GM18868 (cell line): ENCODE data around the gene RNF31.
"Not testable (repeated sequence)": the region's sequence is repeated elsewhere in the genome, so short reads cannot be mapped to it uniquely, and the experiment has no call there.

Experiments used
- ATAC-seq: cut with Tn5 transposase; IDR thresholded peaks from one replicate; pipeline ENCODE4 v1.9.1; 2021; ENCODE audit warnings: mild to moderate bottlenecking, moderate library complexity; ENCODE audit not compliant: unreplicated experiment

RNF31 gene

GRCh38 chr14:24197056-24197450 lies 49.8 kb downstream of the RNF31 start:
- ATAC-seq: no peak

GRCh38 chr14:24198814-24199524 lies 51.7 kb downstream of the RNF31 start:
- ATAC-seq: no peak

DNA sequence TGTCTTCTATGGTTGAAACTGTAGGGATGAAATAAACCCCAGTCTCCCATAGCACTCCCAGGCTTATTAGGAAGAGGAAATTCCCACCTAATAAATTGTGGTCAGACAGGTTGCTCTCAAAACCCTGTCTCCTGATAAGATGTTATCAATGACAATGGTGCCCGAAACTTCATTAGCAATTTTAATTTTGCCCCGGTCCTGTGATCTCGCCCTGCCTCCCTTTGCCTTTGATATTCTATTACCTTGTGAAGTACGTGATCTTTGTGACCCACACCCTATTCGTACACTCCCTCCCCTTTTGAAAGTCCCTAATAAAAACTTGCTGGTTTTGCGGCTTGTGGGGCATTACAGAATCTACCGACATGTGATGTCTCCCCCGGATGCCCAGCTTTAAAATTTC lies 55.2 kb downstream of the RNF31 start:
- ATAC-seq: not testable (repeated sequence)

- ATAC-seq: not testable (repeated sequence)
Measured at GRCh38 chr14:24203249-24203886, 56.1 kb downstream of the RNF31 start.

DNA sequence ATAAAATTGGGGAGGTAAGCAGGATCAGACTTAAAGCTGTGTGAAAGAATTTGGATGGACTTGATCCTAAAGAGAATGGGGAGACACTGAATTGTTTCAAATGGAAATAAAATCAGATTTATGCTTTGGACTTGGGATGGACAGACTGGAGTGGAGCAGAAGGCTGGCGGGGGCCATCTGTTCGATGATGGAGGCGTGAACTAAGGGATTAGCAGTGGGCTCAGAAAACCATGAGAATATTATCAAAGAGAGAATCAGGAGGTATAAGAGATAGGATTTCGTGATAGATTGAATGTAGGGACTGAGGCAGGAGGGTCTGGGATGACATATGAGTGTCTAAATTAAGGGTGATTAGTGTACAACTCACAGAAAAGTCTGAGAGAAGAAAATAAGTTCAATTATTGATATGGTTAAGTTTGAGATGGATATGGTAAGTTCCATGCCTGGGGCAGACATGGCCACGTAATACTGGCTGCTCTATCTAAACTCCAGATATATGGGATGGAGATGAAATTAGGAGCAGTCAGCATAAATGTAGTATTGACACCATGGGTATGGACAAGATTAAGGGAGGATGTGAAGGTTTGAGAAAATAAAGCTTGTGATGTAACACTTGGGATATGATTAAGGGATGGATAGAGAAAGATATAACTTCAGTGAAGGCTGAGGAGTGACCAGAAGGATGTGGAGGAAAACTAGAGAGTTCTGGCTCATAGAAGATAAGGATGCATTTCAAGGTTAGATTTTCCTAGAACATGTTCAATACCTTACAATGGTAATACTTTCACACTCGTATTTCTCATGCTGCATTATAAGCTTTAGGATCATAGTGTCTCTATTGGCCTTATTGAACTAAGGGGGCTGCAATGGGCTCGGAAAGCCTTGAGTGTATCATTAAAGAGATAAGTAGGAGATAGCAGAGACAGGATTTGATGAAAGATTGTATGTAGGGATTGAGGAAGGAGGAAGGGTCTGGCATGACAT lies 57.2 kb downstream of the RNF31 start:
- no peak for ATAC-seq

DNA sequence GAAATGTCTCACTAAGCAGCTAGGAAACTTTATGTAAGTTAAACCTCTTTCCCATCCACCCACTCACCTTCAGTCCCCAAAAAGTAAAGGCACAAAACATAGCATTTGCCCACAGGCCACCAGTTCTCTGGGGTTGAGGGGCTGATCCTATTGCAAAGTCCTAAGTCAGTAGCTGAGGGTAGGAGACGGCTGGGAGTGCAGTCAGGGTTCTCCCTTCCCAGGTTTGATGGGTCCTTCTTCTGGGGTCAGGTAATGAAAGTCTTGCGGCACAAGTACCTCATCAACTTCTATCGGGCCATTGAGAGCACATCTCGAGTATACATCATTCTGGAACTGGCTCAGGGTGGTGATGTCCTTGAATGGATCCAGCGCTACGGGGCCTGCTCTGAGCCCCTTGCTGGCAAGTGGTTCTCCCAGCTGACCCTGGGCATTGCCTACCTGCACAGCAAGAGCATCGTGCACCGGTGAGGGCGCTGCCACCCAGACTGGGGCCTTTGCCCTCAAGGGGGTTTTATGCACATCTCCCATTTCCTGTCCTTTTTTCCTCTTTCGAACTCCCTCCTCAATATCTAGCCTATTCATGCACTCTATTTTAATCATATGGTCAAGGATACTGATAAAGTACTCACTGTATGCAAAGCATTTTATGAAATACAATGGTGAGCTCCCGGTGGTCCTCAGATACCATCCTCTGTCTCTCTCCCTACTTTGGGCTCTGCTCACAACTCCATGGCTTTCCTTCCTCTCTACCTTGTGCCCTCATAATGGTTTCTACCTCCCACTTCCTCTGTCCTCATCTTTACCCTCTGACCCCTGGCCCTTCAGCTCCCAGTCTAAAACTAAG lies 59.2 kb downstream of the RNF31 start:
- ATAC-seq: no peak

DNA sequence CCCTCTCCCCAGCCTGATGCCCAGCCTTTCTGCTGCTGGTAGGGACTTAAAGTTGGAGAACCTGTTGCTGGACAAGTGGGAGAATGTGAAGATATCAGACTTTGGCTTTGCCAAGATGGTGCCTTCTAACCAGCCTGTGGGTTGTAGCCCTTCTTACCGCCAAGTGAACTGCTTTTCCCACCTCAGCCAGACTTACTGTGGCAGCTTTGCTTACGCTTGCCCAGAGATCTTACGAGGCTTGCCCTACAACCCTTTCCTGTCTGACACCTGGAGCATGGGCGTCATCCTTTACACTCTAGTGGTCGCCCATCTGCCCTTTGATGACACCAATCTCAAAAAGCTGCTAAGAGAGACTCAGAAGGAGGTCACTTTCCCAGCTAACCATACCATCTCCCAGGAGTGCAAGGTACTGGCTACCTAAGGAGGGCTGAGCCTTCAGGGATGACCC lies 59.8 kb downstream of the RNF31 start:
- no peak for ATAC-seq

DNA sequence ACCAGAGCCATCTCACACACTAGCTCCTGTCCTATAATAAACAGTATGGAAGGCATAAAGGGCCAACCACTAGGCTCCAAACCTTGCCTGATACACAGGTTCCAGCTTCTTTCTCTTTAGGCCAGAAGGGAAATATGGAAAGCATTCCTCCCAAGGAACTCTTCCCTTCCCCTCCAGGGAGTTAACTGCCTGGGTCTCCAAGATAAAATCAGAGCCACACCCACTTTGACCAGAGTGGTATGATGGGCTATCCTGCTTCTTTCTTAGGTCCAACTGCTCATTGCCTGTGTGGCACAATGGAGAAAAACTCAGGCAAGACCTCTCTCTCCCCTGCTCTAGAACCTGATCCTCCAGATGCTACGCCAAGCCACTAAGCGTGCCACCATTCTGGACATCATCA lies 60.3 kb downstream of the RNF31 start:
- no peak for ATAC-seq
